SK-N-SH treated with all-trans-retinoic acid at 6 μM for 48 hours (cell line): ENCODE results near the gene ZNF93.

Experiments
- ARNTL ChIP-seq: fragments of 450-650 bp; formaldehyde crosslinking; IDR thresholded peaks from 2 replicates; pipeline ENCODE4 v1.5.0; 2020; ENCODE audit warnings: low read depth, mild to moderate bottlenecking, moderate library complexity, borderline replicate concordance
- BACH2 ChIP-seq: fragments of 250-450 bp; sonication (Bioruptor Pico); IDR thresholded peaks from 2 replicates; pipeline ENCODE4 v1.9.0; 2021; ENCODE audit warnings: mild to moderate bottlenecking, borderline replicate concordance
- GLIS3 ChIP-seq: fragments of 250-450 bp; sonication (Bioruptor Pico); IDR thresholded peaks from 2 replicates; pipeline ENCODE4 v1.5.0; 2020; ENCODE audit warnings: mild to moderate bottlenecking, moderate library complexity
- RARB ChIP-seq: fragments of 250-450 bp; sonication (Bioruptor Pico); IDR thresholded peaks from 2 replicates; pipeline ENCODE4 v1.8.0; 2021; ENCODE audit warnings: mild to moderate bottlenecking, moderate library complexity
- ZNF70 ChIP-seq: fragments of 450-650 bp; formaldehyde crosslinking; IDR thresholded peaks from 2 replicates; pipeline ENCODE4 v1.5.0; 2020; ENCODE audit warnings: mild to moderate bottlenecking, moderate library complexity

DNA sequence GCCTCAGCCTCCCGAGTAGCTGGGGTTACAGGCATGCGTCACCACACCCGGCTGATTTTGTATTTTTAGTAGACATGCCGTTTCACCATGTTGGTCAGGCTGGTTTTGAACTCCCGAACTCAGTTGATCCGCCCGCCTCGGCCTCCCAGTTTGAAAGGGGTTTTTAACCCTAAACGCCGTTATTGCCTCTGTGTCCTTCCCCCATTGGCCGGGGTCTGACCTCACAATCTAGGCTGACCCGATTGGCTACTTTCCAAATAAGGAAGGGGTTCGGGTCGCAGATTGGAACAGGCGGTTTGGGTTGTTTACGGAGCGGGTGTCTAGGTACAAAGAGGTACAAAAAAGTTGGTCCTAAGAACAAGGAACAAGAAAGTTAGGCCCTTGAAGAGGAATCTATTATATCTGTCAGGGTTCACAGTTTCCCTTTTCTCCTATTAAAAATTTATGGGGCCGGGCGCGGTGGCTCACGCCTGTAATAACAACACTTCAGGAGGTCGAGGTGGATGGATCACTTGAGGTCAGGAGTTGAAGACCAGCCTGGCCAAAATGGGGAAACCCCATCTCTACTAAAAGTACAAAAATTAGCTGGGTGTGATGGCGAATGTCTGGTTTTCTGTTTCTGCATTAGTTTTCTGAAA is 34.0 kb upstream of the ZNF93 start:
- TF ChIP-seq ARNTL (CRISPR knock-in tag), result no peak
- TF ChIP-seq RARB (CRISPR knock-in tag), result no peak
- TF ChIP-seq ZNF70 (CRISPR knock-in tag), result no peak
- TF ChIP-seq BACH2 (CRISPR knock-in tag), result no peak
- no peak for TF ChIP-seq GLIS3 (CRISPR knock-in tag)
